Measurements from ENCODE around the gene TMEM109.

Gene TMEM109, protein sequence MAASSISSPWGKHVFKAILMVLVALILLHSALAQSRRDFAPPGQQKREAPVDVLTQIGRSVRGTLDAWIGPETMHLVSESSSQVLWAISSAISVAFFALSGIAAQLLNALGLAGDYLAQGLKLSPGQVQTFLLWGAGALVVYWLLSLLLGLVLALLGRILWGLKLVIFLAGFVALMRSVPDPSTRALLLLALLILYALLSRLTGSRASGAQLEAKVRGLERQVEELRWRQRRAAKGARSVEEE

DNA sequence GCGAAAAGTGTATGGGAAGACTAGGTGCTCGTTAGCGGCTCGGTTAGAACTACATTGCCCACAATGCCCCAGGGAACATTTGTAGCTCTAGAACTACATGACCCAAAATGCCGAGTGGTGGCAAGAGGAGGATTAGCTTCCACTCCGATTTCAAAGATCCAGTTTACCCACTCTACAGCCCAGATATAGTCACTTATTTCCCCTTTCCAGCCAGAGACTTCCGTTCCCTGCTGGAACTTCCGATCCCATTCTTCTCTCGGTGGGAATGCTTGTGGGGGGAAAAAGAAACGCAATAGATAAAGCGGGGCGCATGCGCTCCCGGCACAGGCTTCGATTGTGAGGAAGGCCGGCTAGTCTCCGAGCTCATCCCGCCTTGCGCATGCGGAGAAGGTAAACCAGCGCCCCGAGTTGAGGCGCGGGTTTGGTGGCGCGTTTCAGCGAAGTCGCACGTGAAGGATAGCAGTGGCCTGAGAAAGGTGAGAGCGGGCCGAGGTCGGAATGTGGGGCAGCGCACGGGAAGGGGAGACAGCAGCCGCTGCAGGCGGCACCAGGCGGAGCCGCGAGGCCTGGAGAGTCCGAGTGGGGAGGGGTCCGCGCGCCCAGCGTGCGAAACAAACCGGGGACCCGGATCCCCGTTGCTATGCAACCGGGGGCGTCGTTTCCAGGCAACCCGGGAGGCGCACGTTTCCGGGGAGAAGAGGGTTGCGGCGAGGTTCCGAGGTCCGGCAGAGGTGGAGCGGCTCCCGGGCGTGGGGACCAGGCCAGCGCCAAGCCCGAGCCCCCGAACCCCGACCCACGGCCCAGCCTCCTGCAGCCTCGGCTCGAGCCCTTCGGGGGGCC lies at the start of gene TMEM109:
Gene TMEM109, plus strand, starts transcription at position 366 of the 840 bp plus-strand sequence. CDS start 5,536 bp downstream, outside the sequence.
- DNase-seq (ENCODE audit: low read depth) = peak; percentile 85

DNA sequence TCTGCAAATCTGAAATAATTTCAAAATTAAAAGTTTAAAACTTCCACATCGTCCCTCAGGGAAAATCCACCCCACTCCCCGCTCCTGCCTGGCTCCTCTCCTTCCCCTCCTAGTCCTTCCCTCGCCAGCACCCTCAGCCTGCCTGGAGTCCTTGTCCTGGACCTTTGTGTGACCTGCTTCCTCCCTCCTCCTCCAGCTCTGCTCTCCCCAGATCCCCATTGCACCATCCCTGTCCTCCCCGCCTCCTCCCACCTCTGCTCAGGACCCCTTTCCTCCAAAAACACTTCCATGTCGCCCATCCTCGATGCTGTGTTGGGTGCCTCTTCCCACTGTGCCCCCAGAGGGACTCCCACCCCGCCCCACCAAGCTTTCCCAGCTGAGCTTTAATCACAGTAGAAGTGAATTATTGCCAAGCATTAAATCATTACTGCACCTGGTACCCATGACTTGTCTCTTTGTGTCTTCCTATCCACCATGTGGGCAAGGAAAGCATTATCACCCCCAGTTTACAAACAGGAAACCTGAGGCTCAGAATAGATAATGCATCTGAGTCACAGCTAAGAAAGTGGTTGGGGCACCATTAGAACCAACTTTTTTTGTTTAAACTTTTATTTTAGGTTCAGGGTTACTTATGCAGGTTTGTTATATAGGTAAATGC lies 49.0 kb upstream of the TMEM109 start:
- no peak for DNase-seq (ENCODE audit: low read depth)

DNA sequence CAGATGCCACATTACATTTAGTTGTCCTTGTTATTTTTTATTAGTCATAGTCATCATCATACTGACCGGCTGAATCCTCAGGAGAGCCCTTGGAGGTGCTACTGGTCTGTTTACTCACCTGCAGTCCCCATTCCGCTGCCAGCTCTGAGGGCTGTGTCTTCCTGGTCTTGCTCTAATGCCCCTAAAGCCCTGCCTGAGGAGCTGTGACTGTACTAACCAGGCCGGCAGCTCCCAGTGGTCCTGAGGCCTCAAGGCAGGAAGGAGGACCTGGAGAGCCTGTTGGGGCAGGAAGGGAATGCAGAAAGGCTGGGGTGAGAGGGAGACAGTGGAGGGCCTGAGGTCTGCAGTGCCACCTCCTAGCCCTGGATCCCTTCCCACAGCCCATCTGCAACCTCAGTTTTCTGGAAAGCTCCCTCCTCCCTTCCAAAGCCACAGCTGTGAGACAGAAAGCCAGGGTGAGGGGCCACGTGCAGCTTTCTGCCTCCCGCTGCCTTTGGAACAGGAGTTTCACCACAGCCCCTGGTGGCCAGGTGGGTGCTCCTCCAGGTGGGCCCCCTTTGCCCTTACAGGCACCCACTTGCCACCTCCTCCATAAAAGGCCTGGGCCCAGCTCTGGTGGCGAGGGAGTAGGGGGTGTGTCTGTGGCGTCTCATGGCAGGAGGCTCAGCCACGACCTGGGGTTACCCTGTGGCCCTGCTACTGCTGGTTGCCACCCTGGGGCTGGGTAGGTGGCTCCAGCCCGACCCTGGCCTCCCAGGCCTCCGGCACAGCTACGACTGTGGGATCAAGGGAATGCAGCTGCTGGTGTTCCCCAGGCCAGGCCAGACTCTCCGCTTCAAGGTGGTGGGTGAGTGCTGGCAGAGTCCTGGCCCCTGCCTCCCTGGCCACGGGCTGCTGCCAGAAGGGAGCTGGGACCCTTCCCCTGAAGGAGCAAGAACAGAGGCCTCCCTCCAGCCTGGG lies 46.8 kb upstream of the TMEM109 start, which contains the start of gene ZP1:
Gene ZP1, plus strand, starts transcription at position 632 of the 960 bp plus-strand sequence. Its CDS starts 20 bp downstream, at position 652.
- no peak for DNase-seq (ENCODE audit: low read depth)

DNA sequence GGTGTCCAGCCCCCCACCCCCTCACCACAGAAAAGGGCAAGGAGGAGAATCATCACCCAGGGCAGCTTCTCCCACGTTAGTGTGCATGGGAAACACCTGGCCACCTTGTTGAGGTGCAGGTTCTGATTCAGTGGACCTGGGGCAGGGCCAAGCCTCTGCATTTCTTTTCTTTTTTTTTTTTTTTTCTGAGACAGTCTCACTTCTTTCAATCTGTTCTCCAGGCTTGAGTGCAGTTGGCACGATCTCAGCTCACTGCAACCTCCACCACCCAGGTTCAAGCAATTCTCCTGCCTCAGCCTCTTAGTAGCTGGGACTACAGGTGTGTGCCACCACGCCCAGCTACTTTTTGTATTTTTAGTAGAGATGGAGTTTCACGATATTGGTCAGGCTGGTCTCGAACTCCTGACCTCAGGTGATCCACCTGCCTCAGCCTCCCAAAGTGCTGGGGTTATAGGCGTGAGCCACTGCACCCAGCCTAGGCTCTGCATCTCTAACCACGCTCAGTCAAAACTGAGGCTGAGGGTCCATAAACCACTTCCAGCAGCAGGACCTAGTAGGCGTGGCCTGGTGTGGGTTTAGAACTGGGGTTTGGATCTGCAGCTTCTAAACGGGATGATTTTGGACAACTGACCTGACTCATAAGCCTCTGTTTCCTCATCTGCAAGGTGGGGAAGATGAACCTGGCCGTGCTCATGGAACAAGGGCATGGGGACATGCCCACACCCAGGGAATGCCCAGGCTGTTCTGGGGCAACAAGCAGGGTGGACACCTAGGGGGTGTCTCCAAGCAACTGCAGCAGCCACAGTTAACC lies 45.9 kb upstream of the TMEM109 start:
- DNase-seq (ENCODE audit: low read depth) = no peak

DNA sequence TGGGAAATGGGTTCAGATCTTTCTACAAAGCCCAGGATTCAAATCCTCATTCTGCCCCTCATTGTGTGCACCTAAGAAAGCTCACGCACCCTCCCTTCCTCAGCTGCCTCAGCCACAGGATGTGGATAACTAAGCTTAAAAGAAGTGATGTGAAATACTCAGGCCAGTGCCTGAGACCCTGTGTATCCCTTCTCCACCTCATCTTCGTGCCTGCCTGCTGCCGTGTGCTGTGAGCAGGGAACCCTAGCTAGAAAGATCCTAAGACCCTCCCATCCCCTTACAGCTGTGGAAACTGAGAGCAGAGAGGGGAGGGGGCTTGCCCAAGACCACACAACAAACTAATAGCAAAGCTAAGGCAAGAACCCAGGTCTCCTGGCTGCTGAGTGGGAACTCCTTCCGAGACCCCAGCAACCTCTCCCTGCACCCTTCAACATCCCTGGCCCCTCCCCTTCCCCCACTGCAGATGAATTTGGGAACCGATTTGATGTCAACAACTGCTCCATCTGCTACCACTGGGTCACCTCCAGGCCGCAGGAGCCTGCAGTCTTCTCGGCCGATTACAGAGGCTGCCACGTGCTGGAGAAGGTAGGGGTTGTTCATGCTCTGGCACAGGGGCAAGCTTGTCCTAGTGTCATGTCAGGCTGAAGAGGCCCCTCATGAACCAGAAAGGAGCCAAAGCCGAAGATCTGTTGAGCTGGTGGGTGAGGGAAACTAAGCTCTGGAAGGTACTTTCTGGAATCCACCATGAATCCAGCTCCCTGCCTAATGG lies 45.1 kb upstream of the TMEM109 start:
- no peak for DNase-seq (ENCODE audit: low read depth)

DNA sequence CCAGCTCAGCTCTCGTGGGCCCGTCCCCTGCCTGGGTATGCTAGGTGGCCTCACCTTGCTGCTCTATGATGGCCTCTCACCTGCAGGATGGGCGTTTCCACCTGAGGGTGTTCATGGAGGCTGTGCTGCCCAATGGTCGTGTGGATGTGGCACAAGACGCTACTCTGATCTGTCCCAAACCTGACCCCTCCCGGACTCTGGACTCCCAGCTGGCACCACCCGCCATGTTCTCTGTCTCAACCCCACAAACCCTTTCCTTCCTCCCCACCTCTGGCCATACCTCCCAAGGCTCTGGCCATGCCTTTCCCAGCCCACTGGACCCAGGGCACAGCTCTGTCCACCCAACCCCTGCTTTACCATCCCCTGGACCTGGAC lies 44.5 kb upstream of the TMEM109 start:
- no peak for DNase-seq (ENCODE audit: low read depth)

DNA sequence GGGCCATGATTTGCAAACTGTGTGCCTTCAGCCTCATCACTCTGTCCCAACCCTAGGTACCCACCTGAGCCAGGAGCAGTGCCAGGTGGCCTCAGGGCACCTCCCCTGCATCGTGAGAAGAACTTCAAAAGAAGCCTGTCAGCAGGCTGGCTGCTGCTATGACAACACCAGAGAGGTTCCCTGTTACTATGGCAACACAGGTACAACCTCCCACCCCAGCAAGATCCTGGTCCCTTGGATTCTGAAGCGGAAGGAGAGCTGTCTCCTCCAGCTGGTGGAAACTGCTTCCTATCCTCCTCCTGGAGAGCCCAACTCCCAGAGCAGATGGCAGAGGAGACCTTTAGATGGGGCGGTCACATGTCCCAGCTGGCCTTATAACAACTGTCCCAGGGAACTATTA lies 43.7 kb upstream of the TMEM109 start:
- no peak for DNase-seq (ENCODE audit: low read depth)

DNA sequence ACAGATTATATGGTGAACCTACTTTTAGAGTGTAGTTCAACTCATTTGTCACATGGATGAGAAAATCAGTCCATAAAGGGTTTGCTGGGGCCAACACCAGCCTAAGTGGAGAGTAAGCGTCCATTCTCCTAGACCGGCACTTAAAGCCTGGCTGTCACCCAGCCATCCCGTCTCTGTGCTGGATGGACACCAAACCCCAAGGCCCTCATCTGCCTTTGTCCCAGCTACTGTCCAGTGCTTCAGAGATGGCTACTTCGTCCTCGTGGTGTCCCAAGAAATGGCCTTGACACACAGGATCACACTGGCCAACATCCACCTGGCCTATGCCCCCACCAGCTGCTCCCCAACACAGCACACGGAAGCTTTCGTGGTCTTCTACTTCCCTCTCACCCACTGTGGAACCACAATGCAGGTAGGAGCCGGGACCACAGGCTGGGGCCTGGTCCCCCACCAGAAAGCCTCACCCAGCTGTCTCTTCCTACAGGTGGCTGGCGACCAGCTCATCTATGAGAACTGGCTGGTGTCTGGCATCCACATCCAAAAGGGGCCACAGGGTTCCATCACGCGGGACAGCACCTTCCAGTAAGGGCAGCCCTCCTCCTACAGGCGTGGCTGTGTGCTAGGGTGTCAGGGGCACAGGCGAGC lies 43.1 kb upstream of the TMEM109 start:
- no peak for DNase-seq (ENCODE audit: low read depth)

DNA sequence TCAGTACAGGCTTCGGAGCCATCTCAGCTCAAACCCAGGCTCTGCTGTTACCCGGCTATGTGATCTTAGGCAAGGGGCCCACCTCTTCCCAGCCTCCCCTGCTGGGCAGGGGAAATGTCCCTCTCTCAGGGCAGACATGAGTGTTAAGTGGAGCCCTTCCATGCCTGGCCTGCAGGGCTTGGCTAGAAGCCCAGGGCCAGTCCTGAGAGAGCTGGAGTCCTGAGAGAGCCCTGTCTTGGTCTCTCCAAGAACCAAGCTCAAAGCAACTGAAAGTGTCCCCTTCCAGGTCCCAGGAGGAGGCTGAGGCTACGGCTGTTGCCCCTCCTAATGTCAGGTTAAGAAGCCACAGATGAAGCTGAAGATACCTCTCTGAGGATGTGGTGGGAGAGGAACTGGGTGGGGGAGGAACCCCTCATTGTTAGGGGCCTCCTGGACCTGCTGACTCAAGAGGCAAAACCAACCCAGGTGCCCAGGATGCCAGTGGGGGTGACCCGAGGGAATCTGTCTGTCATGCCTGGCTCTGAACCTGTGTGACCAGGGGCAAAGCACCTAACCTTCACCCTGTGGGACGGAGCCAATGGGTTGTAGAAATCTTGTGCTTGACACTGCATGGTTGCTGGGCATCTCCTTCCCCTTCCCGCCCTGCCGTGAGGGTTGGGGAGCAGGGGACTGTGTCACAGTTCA lies 42.4 kb upstream of the TMEM109 start:
- DNase-seq (ENCODE audit: low read depth) = no peak

DNA sequence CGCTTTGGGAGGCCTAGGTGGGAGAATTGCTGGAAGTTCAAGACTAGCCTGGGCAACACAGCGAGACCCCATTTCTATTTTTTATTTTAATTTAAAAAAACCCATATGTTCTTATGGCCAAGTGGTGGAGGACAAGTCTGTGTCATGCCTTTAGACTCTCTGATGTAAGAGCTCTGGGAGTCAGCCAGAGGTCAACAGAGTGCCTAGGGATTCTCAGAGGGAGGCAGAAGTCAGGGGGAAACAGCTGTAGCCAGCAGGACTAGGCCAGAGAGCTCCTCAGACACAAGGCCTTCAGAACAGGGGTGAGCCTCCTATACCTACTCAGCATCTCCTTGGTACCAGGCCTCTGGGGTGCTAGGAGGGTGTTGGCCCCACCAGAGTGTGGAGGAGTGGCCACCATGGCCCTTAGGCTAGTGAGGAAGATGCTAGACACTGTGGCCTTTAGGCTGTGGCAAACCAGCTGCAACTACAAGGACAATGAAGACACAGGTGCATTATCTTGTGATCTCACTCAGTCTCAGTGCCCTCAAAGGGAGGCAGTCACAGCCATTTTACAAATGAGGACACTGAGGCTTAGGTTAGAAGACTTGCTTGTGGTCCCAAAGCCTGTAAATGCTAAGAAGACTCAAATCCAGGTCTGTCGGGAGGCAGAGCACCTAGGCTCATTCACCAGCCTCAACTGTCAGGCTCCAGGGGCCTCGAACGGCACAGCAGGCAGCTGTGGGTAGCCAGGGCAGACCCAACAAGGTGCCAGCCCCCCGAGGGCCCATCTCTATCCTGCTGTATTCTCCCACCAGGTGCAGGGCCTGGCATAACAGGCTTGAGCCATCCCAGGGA lies 41.6 kb upstream of the TMEM109 start:
- DNase-seq (ENCODE audit: low read depth) = no peak

DNA sequence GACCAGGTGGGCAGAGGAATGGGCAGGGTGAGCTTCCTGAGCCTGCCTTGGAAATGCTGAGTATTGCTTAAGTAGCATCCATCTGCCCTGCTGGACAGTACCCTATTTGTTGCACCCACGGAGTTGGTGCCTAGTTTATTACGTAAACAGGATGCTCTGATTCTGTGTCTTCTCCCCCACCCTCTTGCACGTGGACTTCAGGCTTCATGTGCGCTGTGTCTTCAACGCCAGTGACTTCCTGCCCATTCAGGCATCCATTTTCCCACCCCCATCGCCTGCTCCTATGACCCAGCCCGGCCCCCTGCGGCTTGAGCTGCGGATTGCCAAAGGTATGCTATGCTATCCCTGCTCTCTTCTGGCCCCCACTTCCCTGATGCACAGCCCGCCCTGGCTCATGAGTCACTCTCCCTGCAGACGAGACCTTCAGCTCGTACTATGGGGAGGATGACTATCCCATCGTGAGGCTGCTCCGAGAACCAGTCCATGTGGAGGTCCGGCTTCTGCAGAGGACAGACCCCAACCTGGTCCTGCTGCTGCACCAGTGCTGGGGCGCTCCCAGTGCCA lies 40.9 kb upstream of the TMEM109 start:
- DNase-seq (ENCODE audit: low read depth) = no peak

DNA sequence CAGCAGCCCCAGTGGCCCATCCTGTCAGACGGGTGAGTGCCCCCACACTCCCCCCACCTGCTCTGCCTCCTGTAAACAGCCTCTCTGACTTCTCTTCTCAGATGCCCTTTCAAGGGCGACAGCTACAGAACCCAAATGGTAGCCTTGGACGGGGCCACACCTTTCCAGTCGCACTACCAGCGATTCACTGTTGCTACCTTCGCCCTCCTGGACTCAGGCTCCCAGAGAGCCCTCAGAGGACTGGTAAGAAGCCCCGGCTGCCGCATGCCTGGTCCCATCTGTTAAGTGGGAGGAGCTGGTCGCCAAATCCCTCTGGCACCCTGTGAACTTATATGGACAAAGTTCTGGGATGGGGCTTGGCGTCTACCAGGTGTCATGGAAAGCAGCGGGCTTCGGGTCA lies 40.4 kb upstream of the TMEM109 start:
- no peak for DNase-seq (ENCODE audit: low read depth)

DNA sequence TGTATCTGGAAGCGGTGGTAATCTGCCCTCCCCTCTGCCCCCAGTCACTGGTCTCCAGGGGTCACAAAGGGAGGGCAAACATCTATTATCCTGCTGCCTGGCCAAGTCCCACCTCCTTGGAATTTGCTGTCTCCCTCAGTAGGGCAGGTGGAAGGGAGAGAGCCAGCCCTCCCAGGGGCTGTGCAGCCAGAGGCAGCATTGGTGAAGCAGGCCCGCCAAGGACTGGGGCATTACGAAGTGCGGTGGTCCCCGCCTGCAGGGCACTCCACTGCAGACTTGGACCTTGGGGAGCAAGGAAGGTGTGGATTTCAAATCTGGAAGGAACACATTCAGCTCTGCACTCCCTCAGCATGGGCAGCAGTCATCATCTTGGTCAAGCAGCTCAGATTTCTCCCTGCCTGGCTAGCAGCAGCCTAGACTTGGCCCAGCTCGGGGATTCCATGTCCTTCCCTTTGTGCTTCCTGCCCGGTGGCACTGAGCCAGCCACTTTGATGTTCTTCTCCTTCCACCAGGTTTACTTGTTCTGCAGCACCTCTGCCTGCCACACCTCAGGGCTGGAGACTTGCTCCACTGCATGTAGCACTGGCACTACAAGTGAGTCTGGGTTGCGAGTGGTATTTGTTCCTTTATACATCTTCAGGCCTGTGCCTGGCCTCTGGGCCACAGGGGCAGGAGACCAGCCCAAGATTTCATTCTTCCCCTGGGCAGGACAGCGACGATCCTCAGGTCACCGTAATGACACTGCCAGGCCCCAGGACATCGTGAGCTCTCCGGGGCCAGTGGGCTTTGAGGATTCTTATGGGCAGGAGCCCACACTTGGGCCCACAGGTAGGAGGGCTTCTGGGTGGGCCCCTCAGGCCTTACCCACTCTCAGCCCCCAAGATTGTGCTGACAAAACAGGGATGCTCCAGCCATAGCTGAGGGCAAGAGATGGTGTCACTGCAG lies 39.3 kb upstream of the TMEM109 start:
- DNase-seq (ENCODE audit: low read depth) = no peak

DNA sequence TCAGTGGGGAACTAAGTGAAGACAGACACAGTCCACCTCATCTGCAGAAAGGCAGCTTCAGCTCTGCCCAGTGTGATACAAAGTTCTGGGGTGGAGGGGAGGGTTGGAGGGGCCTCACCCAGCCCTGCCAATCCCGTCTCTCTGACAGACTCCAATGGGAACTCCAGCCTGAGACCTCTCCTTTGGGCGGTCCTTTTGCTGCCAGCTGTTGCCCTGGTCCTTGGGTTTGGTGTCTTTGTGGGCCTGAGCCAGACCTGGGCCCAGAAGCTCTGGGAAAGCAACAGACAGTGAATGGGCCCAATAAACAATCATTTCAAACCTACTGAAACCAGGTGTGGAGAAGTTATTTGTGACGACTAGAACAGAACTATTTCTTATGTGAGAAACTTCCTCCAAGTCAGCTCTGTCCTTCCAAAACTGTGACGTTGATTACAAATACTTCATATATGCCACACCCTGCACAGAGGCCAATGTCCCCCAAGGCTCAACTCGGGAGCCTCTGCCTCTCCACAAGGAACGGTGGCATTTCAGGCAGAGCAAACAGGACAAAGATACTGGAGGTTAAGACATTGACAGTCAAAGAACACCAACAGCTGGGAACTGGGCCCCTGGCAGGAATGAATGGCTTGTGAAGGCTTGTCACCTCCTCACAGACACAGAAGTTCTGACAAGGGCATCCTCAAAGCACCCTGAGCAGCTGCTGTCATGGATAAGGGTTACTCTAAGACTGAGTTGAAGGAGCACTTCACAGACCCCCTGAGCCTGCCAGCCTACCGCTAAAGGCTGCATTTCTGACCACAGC lies 38.4 kb upstream of the TMEM109 start:
- no peak for DNase-seq (ENCODE audit: low read depth)

DNA sequence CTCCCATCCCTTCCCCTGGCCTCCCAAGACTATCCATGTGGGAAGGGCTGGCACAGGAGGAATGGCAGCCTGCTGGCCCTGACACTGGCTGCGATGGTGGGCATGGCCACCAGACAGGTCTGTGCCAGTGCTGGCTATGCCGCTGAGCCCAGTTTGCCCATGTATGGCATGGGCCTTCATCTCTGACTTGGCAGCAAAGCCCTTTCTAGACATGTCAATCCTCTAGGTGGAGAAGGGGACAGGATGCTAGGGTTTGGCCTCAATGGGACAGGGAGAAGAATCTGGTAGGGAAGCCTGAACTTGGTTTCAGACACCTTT lies 37.8 kb upstream of the TMEM109 start:
- no peak for DNase-seq (ENCODE audit: low read depth)

All from activated T-cell treated with anti-CD3 and anti-CD28 coated beads for 48 hours (primary cell).